ENCODE results near the gene SRGN.

Gene SRGN

DNA sequence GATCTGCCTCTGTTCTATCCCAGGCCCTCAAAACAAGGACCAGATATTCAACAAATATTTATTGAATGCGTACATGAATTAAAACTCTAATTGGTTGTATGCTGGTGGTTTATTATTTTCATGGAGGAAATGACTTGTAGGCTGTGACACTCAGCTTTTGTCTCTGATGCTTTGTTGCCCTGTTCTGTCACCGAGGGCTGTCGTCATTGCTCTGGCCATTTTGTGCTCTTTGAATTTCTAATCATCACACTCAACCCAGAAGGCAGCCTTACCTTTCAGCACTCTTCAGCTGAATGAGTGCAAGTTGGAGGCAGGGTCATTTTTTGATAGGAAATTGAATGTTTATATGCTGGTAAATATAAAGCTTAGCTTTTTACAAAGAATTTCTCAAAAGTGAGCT lies 14.5 kb downstream of the SRGN start:
- H3K27ac ChIP-seq, result peak overlapping the region; percentile 72
- H3K9me3 ChIP-seq, result peaks cover 17% of the 10 kb centered on the region
- TF ChIP-seq, protein P1, sequence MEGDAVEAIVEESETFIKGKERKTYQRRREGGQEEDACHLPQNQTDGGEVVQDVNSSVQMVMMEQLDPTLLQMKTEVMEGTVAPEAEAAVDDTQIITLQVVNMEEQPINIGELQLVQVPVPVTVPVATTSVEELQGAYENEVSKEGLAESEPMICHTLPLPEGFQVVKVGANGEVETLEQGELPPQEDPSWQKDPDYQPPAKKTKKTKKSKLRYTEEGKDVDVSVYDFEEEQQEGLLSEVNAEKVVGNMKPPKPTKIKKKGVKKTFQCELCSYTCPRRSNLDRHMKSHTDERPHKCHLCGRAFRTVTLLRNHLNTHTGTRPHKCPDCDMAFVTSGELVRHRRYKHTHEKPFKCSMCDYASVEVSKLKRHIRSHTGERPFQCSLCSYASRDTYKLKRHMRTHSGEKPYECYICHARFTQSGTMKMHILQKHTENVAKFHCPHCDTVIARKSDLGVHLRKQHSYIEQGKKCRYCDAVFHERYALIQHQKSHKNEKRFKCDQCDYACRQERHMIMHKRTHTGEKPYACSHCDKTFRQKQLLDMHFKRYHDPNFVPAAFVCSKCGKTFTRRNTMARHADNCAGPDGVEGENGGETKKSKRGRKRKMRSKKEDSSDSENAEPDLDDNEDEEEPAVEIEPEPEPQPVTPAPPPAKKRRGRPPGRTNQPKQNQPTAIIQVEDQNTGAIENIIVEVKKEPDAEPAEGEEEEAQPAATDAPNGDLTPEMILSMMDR (IDR thresholded peaks at IDR 0.05), result no peak
- peaks cover 94% of the 10 kb centered on the region for H3K36me3 ChIP-seq
- no peaks in the 10 kb centered on the region for H3K27me3 ChIP-seq
- peak overlapping the region in 1 of 2 experiments; percentile 53 for H3K4me3 ChIP-seq (ENCODE audit: low read depth in 1 of 2, low read length in 1 of 2)
- peaks cover 55 to 65% of the 10 kb centered on the region in 2 experiments for H3K4me1 ChIP-seq (ENCODE audit: control insufficient read depth in 1 of 2, insufficient read depth in 1 of 2, low read depth in 1 of 2, low read length in 1 of 2)

DNA sequence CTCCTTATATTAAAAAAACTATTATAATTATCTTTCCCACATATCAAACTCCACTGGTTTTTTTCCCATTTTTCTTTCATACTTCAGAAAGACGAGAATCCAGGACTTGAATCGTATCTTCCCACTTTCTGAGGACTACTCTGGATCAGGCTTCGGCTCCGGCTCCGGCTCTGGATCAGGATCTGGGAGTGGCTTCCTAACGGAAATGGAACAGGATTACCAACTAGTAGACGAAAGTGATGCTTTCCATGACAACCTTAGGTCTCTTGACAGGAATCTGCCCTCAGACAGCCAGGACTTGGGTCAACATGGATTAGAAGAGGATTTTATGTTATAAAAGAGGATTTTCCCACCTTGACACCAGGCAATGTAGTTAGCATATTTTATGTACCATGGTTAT lies 15.9 kb downstream of the SRGN start:
- peak overlapping the region; percentile 72 for H3K27ac ChIP-seq
- TF ChIP-seq, protein P1 (IDR thresholded peaks at IDR 0.05), result no peak
- no peaks in the 10 kb centered on the region for H3K27me3 ChIP-seq
- peaks cover 42 to 51% of the 10 kb centered on the region in 2 experiments for H3K4me1 ChIP-seq (ENCODE audit: control insufficient read depth in 1 of 2, insufficient read depth in 1 of 2, low read depth in 1 of 2, low read length in 1 of 2)
- H3K4me3 ChIP-seq (ENCODE audit: low read depth in 1 of 2, low read length in 1 of 2), result no peak overlapping the region
- peaks cover 80% of the 10 kb centered on the region for H3K36me3 ChIP-seq
- H3K9me3 ChIP-seq, result peaks cover 17% of the 10 kb centered on the region

DNA sequence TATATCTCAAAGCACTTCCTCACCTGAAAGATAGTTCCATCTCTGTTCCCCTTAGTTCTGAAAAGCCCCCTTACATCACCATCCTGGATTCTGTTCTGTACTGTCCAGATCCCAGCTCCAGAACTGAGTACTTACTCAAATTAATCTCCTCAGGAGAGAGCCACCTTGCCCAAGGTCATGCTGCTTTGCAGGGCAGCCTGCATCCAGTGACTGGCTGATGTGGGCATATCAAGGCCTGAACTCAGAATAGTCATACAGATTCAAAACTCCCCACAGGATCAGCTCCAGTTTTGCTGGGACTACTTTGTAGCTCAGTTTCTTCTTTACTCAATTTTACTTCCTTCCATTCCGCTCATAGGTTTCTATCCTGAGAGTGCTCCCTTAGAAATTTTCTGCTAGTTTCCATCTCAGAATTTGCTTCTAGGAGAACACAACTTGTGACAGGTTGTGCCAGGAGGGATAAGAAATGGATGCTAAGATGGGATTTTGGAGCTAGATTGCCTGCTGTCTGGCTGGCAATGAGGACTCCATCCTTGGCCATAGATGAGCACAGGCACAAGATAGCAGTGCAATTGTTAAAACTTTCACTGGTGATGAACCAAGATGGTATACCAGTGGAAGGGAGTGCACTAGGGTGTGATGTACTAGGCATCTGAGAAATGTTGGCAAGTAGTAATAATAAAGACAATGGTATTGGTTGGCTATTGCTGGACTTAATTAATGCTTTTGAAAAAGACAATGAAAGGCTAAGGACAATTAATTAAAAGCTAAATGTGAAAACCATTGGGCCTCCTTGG lies 17.3 kb downstream of the SRGN start:
- Histone ChIP-seq H3K4me3 (ENCODE audit: low read depth in 1 of 2, low read length in 1 of 2) (no peak overlapping the region), H3K27me3 (no peaks in the 10 kb centered on the region), H3K27ac (peak overlapping the region; percentile 72), H3K4me1 (ENCODE audit: control insufficient read depth in 1 of 2, insufficient read depth in 1 of 2, low read depth in 1 of 2, low read length in 1 of 2) (peaks cover 28 to 37% of the 10 kb centered on the region in 2 experiments), H3K36me3 (peaks cover 66% of the 10 kb centered on the region), H3K9me3 (peaks cover 12% of the 10 kb centered on the region)
- TF ChIP-seq, protein P1 (IDR thresholded peaks at IDR 0.05), result no peak

DNA sequence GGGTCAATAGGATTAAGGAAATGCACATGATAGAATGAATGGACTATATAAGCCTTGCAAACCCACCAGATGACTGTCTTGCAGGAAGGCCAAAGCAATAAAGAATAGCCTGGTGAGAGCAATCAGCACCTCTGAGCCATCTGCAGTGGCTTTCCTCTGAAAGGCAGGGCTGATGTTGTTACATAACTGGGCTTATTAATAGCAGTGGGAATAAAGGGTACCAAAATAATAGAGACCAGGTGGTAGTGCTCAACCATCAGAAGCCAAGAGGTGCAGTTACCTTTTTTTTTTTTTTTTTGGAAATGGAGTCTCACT lies 19.2 kb downstream of the SRGN start:
- H3K36me3 ChIP-seq, result peaks cover 47% of the 10 kb centered on the region
- TF ChIP-seq, protein P1 (IDR thresholded peaks at IDR 0.05), result no peak

DNA sequence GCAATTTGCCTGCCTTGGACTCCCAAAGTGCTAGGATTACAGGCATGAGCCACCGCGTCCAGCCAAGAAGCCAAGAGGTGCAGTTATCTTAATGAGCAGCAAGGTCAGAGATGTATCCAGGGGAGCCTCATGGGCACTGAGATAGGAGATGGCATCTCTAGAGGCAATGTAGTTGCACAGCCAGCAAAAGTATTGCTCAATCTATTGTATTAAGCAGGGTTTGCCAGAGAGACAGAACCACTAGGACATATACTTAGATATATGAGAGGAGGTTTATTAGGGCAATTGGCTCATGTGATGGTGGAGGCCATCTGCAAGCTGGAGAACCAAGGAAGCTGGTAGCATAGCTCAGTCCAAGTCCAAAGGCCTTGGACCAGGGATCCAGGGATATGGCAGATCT lies 19.8 kb downstream of the SRGN start:
- TF ChIP-seq, protein P1 (IDR thresholded peaks at IDR 0.05), result no peak
- H3K4me3 ChIP-seq (ENCODE audit: low read depth in 1 of 2, low read length in 1 of 2), result no peak overlapping the region
- no peaks in the 10 kb centered on the region for H3K27me3 ChIP-seq
- H3K27ac ChIP-seq, result no peak overlapping the region
- peaks cover 3 to 12% of the 10 kb centered on the region in 2 experiments for H3K4me1 ChIP-seq (ENCODE audit: control insufficient read depth in 1 of 2, insufficient read depth in 1 of 2, low read depth in 1 of 2, low read length in 1 of 2)
- peaks cover 4% of the 10 kb centered on the region for H3K9me3 ChIP-seq
- peaks cover 41% of the 10 kb centered on the region for H3K36me3 ChIP-seq

More for the DNA sequence above, 19.2 kb downstream of the SRGN start:
- H3K4me3 ChIP-seq (ENCODE audit: low read depth in 1 of 2, low read length in 1 of 2), result no peak overlapping the region
- peak overlapping the region; percentile 72 for H3K27ac ChIP-seq
- peaks cover 8 to 18% of the 10 kb centered on the region in 2 experiments for H3K4me1 ChIP-seq (ENCODE audit: control insufficient read depth in 1 of 2, insufficient read depth in 1 of 2, low read depth in 1 of 2, low read length in 1 of 2)
- H3K9me3 ChIP-seq, result peaks cover 9% of the 10 kb centered on the region
- H3K27me3 ChIP-seq, result no peaks in the 10 kb centered on the region
